H9 (cell line): ENCODE results near the gene PITRM1. TPM values are rescaled to one million over a fixed set of nuclear protein-coding genes. Genes with fewer than 3 reads are reported as not detected.

Experiments
- DNase-seq: peaks from one replicate; pipeline ENCODE4 v3.0.0-alpha.2; 2017
- H2AFZ ChIP-seq: one replicate; pipeline ENCODE4 v1.6.1; 2013; ENCODE audit warnings: mild to moderate bottlenecking, low read length, control low read depth, moderate library complexity
- H2AK5ac ChIP-seq: 2 replicates; pipeline ENCODE4 v1.6.1; 2013; ENCODE audit warnings: low read length, control low read depth, mixed read lengths; ENCODE audit not compliant: insufficient read length
- H2BK120ac ChIP-seq: one replicate; pipeline ENCODE4 v1.6.1; 2013; ENCODE audit warnings: low read depth, mild to moderate bottlenecking, low read length, control low read depth, inconsistent platforms; ENCODE audit not compliant: poor library complexity, severe bottlenecking
- H2BK12ac ChIP-seq: 2 replicates; pipeline ENCODE4 v1.6.1; 2013; ENCODE audit warnings: low read length, control low read depth, mixed read lengths, low read depth; ENCODE audit not compliant: insufficient read length
- H2BK15ac ChIP-seq: 2 replicates; pipeline ENCODE4 v1.6.1; 2013; ENCODE audit warnings: low read depth, low read length, control low read depth
- H2BK20ac ChIP-seq: one replicate; pipeline ENCODE4 v1.6.1; 2013; ENCODE audit warnings: low read depth, mild to moderate bottlenecking, low read length, control low read depth, inconsistent platforms; ENCODE audit not compliant: poor library complexity, severe bottlenecking
- H2BK5ac ChIP-seq: 2 replicates; pipeline ENCODE4 v1.6.1; 2013; ENCODE audit warnings: low read length, control low read depth, mixed read lengths; ENCODE audit not compliant: insufficient read length
- H3K14ac ChIP-seq: 2 replicates; pipeline ENCODE4 v1.6.1; 2013; ENCODE audit warnings: low read length, control low read depth; ENCODE audit not compliant: insufficient read depth
- H3K18ac ChIP-seq: 2 replicates; pipeline ENCODE4 v1.6.1; 2013; ENCODE audit warnings: low read depth, mild to moderate bottlenecking, mixed read lengths, low read length, control low read depth; ENCODE audit not compliant: insufficient read length
- H3K23ac ChIP-seq: 2 replicates; pipeline ENCODE4 v1.6.1; 2013; ENCODE audit warnings: low read length, control low read depth, mixed read lengths, low read depth; ENCODE audit not compliant: insufficient read length
- H3K23me2 ChIP-seq: 2 replicates; pipeline ENCODE4 v1.6.1; 2013; ENCODE audit warnings: low read depth, mild to moderate bottlenecking, mixed read lengths, low read length, control low read depth; ENCODE audit not compliant: insufficient read length, poor library complexity, severe bottlenecking
- H3K27ac ChIP-seq: 2 replicates; pipeline ENCODE4 v1.5.1; 2013; ENCODE audit warnings: low read length, control low read depth, mixed read lengths, low read depth; ENCODE audit not compliant: insufficient read length
- H3K27me3 ChIP-seq: 2 replicates; pipeline ENCODE4 v1.6.1; 2013; ENCODE audit warnings: low read length, control low read depth, inconsistent platforms; ENCODE audit not compliant: insufficient read depth
- H3K4ac ChIP-seq: 2 replicates; pipeline ENCODE4 v1.6.1; 2013; ENCODE audit warnings: low read depth, mild to moderate bottlenecking, control low read depth, inconsistent platforms, low read length, moderate library complexity
- H3K4me1 ChIP-seq: 2 replicates; pipeline ENCODE4 v1.6.1; 2013; ENCODE audit warnings: low read length, control low read depth, inconsistent platforms; ENCODE audit not compliant: insufficient read depth
- H3K4me2 ChIP-seq: 2 replicates; pipeline ENCODE4 v1.6.1; 2013; ENCODE audit warnings: low read length, control low read depth, mixed read lengths; ENCODE audit not compliant: insufficient read length, insufficient read depth
- H3K56ac ChIP-seq: 2 replicates; pipeline ENCODE4 v1.6.1; 2013; ENCODE audit warnings: low read depth, mild to moderate bottlenecking, mixed read lengths, low read length, control low read depth; ENCODE audit not compliant: insufficient read length
- H3K79me1 ChIP-seq: 2 replicates; pipeline ENCODE4 v1.6.1; 2013; ENCODE audit warnings: low read depth, mild to moderate bottlenecking, moderate library complexity, low read length, control low read depth, inconsistent platforms; ENCODE audit not compliant: insufficient read depth, poor library complexity, severe bottlenecking
- H3K79me2 ChIP-seq: 2 replicates; pipeline ENCODE4 v1.6.1; 2013; ENCODE audit warnings: low read length, control low read depth, inconsistent platforms; ENCODE audit not compliant: insufficient read depth
- H3K9ac ChIP-seq: 2 replicates; pipeline ENCODE4 v1.6.1; 2013; ENCODE audit warnings: low read length, control low read depth, mixed read lengths; ENCODE audit not compliant: insufficient read length; ENCODE audit errors: extremely low read depth
- H3K9me3 ChIP-seq: one replicate; pipeline ENCODE4 v1.6.1; 2013; ENCODE audit warnings: low read depth, low read length, inconsistent platforms; ENCODE audit not compliant: control insufficient read depth
- H3T11ph ChIP-seq: one replicate; pipeline ENCODE4 v1.6.1; 2013; ENCODE audit warnings: mild to moderate bottlenecking, low read length, control low read depth, inconsistent platforms
- H4K20me1 ChIP-seq: one replicate; pipeline ENCODE4 v1.6.1; 2013; ENCODE audit not compliant: control insufficient read depth, insufficient read length, insufficient read depth
- H4K5ac ChIP-seq: 2 replicates; pipeline ENCODE4 v1.6.1; 2013; ENCODE audit warnings: low read depth, mild to moderate bottlenecking, mixed read lengths, low read length, control low read depth; ENCODE audit not compliant: insufficient read length
- H4K8ac ChIP-seq: replicated peaks from 2 replicates; pipeline ENCODE4 v1.6.1; 2013; ENCODE audit warnings: low read length, control low read depth, mixed read lengths, low read depth; ENCODE audit not compliant: insufficient read length
- H4K91ac ChIP-seq: 2 replicates; pipeline ENCODE4 v1.6.1; 2013; ENCODE audit warnings: low read depth, mild to moderate bottlenecking, moderate library complexity, mixed read lengths, low read length, control low read depth; ENCODE audit not compliant: insufficient read length
- H3K27ac Mint-ChIP-seq, 3 experiments: 2 replicates in 2 of 3; 3 replicates in 1 of 3; pipeline ENCODE4 v1.8.0; 2020 to 2021; ENCODE audit warnings: mixed read lengths in 3 of 3, mild to moderate bottlenecking in 1 of 3, moderate library complexity in 1 of 3
- H3K27me3 Mint-ChIP-seq: 2 replicates; pipeline ENCODE4 v1.8.0; 2021; ENCODE audit warnings: low read depth, mild to moderate bottlenecking, moderate library complexity, mixed read lengths
- H3K36me3 Mint-ChIP-seq, 3 experiments: 2 replicates in 2 of 3; 3 replicates in 1 of 3; pipeline ENCODE4 v1.8.0; 2020 to 2021; ENCODE audit warnings: low read depth in 3 of 3, mixed read lengths in 3 of 3; ENCODE audit not compliant: insufficient read depth in 1 of 3
- H3K4me1 Mint-ChIP-seq, 2 experiments: 2 replicates each; pipeline ENCODE4 v1.8.0; 2020; ENCODE audit warnings: mixed read lengths in 2 of 2
- H3K4me3 Mint-ChIP-seq, 2 experiments: 2 replicates in 1 of 2; 3 replicates in 1 of 2; pipeline ENCODE4 v1.8.0; 2020 to 2021; ENCODE audit warnings: mild to moderate bottlenecking in 2 of 2, mixed read lengths in 2 of 2, moderate library complexity in 1 of 2
- H3K9me3 Mint-ChIP-seq, 2 experiments: 2 replicates in 1 of 2; 3 replicates in 1 of 2; pipeline ENCODE4 v1.8.0; 2020; ENCODE audit warnings: mild to moderate bottlenecking in 2 of 2, mixed read lengths in 2 of 2, moderate library complexity in 1 of 2
- WGBS: extraction: QIAGEN DNeasy Blood & Tissue Kit; methylation state at CpG from one replicate; pipeline ENCODE4 v1.1.7; 2013; ENCODE audit warnings: missing lambda C conversion rate, low lambda C conversion rate, mixed read lengths; ENCODE audit not compliant: insufficient read length; ENCODE audit errors: extremely low coverage; 5-methylcytosine and 5-hydroxymethylcytosine counted together
- total RNA-seq: library from RNA; stranded (reverse); gene quantifications from 2 replicates; pipeline ENCODE4 v1.2.1, GENCODE V29; 2021
- TF ChIP-seq, protein P1 (sequence below): fragments of 200-600 bp; sonication (generic); conservative IDR thresholded peaks from 3 replicates; pipeline ENCODE4 v1.8.0; 2021; ENCODE audit warnings: antibody characterized with exemption, mild to moderate bottlenecking

The PITRM1 gene
- total RNA-seq, 1 experiment from 2014 or later = 27.8 TPM

- peaks cover 5% of the 10 kb centered on the region; the same call in 1 of the 2 replicates for H3K4me1 ChIP-seq
- Mint-ChIP-seq H3K27ac (no peak overlapping the region), H3K4me1 (peaks cover 42 to 50% of the 10 kb centered on the region in 2 experiments)
Measured at GRCh38 chr10:3091921-3092320, 80.7 kb downstream of the PITRM1 start.

More at GRCh38 chr10:3091921-3092320, 80.7 kb downstream of the PITRM1 start:
- H3K23ac ChIP-seq = no peak overlapping the region
- H2BK12ac ChIP-seq = no peak overlapping the region
- TF ChIP-seq, protein P1, sequence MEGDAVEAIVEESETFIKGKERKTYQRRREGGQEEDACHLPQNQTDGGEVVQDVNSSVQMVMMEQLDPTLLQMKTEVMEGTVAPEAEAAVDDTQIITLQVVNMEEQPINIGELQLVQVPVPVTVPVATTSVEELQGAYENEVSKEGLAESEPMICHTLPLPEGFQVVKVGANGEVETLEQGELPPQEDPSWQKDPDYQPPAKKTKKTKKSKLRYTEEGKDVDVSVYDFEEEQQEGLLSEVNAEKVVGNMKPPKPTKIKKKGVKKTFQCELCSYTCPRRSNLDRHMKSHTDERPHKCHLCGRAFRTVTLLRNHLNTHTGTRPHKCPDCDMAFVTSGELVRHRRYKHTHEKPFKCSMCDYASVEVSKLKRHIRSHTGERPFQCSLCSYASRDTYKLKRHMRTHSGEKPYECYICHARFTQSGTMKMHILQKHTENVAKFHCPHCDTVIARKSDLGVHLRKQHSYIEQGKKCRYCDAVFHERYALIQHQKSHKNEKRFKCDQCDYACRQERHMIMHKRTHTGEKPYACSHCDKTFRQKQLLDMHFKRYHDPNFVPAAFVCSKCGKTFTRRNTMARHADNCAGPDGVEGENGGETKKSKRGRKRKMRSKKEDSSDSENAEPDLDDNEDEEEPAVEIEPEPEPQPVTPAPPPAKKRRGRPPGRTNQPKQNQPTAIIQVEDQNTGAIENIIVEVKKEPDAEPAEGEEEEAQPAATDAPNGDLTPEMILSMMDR = no peak
- no peak overlapping the region for H3K27ac ChIP-seq
- Mint-ChIP-seq H3K36me3 (peaks cover 11 to 27% (median 25%) of the 10 kb centered on the region in 3 experiments; a peak in 6 of 7 replicates), H3K27me3 (no peaks in the 10 kb centered on the region), H3K4me3 (no peak overlapping the region), H3K9me3 (no peaks in the 10 kb centered on the region)
- no peak for DNase-seq
- no peak overlapping the region for H3K4ac ChIP-seq
- no peak overlapping the region for H3T11ph ChIP-seq
- no peaks in the 10 kb centered on the region for H3K23me2 ChIP-seq
- H2AFZ ChIP-seq = no peak overlapping the region
- H2AK5ac ChIP-seq = no peak overlapping the region
- no peak overlapping the region for H2BK5ac ChIP-seq
- H2BK120ac ChIP-seq = no peak overlapping the region
- no peak overlapping the region for H4K91ac ChIP-seq
- H3K9ac ChIP-seq = no peak overlapping the region
- no peak overlapping the region for H2BK15ac ChIP-seq
- no peak overlapping the region for H3K56ac ChIP-seq
- WGBS = no CpG with 5 or more reads among the region's 5 CpGs
- peaks cover 2% of the 10 kb centered on the region for H4K20me1 ChIP-seq
- no peaks in the 10 kb centered on the region for H3K27me3 ChIP-seq
- no peak overlapping the region for H3K18ac ChIP-seq
- H4K8ac ChIP-seq = no peak overlapping the region
- H3K79me2 ChIP-seq = peaks cover 11% of the 10 kb centered on the region; the same call in 1 of the 2 replicates
- H4K5ac ChIP-seq = no peak overlapping the region
- no peak overlapping the region for H3K4me2 ChIP-seq
- H3K14ac ChIP-seq = no peak overlapping the region
- H2BK20ac ChIP-seq = no peak overlapping the region
- H3K9me3 ChIP-seq = no peaks in the 10 kb centered on the region
- H3K79me1 ChIP-seq = peaks cover 17% of the 10 kb centered on the region
